HG02973 (cell line): Measurements from ENCODE around the gene OTUD3.
"Not testable (repeated sequence)": the region's sequence is repeated elsewhere in the genome, so short reads cannot be mapped to it uniquely, and the experiment has no call there.

Experiments
- ATAC-seq: cut with Tn5 transposase; IDR thresholded peaks from one replicate; pipeline ENCODE4 v1.9.1; 2021; ENCODE audit warnings: moderate library complexity; ENCODE audit not compliant: unreplicated experiment

OTUD3 gene

GRCh38 chr1:19866758-19867157 is 15.4 kb upstream of the OTUD3 start:
- ATAC-seq = no peak

GRCh38 chr1:19868575-19868974 is 13.6 kb upstream of the OTUD3 start:
- not testable (repeated sequence) for ATAC-seq

GRCh38 chr1:19869453-19869852 is 12.7 kb upstream of the OTUD3 start:
- ATAC-seq = not testable (repeated sequence)

GRCh38 chr1:19869929-19870328 is 12.3 kb upstream of the OTUD3 start:
- no peak for ATAC-seq

- ATAC-seq = no peak
Measured at GRCh38 chr1:19872190-19872589, 10.0 kb upstream of the OTUD3 start.

- ATAC-seq = no peak
Measured at GRCh38 chr1:19877181-19877750, 4.9 kb upstream of the OTUD3 start.

GRCh38 chr1:19877821-19878636 is 4.2 kb upstream of the OTUD3 start:
- ATAC-seq = no peak

GRCh38 chr1:19878637-19878985 is 3.6 kb upstream of the OTUD3 start:
- ATAC-seq = no peak

- ATAC-seq = no peak
Measured at GRCh38 chr1:19879227-19879626, 3.0 kb upstream of the OTUD3 start.

- ATAC-seq = no peak
Measured at GRCh38 chr1:19879661-19880060, 2.5 kb upstream of the OTUD3 start.

- ATAC-seq = not testable (repeated sequence)
Measured at GRCh38 chr1:19880841-19881240, 1.4 kb upstream of the OTUD3 start.

- ATAC-seq = no peak
Measured at GRCh38 chr1:19884312-19884711, 2.1 kb downstream of the OTUD3 start.

- ATAC-seq = no peak
Measured at GRCh38 chr1:19885821-19886220, 3.6 kb downstream of the OTUD3 start.

- ATAC-seq = no peak
Measured at GRCh38 chr1:19888112-19888511, 5.9 kb downstream of the OTUD3 start.

- ATAC-seq = no peak
Measured at GRCh38 chr1:19889656-19890055, 7.5 kb downstream of the OTUD3 start.

- no peak for ATAC-seq
Measured at GRCh38 chr1:19892129-19892528, 9.9 kb downstream of the OTUD3 start.

GRCh38 chr1:19892628-19893168 is 10.5 kb downstream of the OTUD3 start:
- ATAC-seq = no peak

- ATAC-seq = no peak
Measured at GRCh38 chr1:19893687-19894086, 11.5 kb downstream of the OTUD3 start.

GRCh38 chr1:19894218-19894617 is 12.0 kb downstream of the OTUD3 start:
- ATAC-seq = no peak

- ATAC-seq = no peak
Measured at GRCh38 chr1:19901653-19902052, 19.5 kb downstream of the OTUD3 start.

GRCh38 chr1:19903621-19904020 is 21.4 kb downstream of the OTUD3 start:
- ATAC-seq = no peak

- no peak for ATAC-seq
Measured at GRCh38 chr1:19907456-19907855, 25.3 kb downstream of the OTUD3 start.
